ENCODE measurements around the gene LRRFIP2.
"Not testable (repeated sequence)": the region's sequence is repeated elsewhere in the genome, so short reads cannot be mapped to it uniquely, and the experiment has no call there.

LRRFIP2 gene

DNA sequence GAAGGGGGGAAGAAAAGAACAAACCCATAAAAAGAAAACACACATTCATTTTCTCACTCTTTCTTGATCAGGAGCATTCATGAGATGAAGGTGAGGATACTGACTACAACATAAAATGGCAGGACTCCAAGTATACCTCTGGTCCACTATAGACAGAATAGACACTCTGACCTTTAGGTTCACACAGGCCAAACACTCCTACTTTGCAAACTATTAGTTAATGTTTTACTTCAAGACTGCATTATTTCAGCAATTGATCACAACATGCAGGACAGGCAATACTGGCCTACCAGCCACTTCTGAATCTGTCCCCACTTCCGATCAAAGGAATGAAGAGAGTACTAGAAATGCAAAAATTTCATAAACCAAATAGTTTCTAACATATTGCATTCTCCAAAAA, 47.0 kb downstream of the LRRFIP2 start:
- no peak overlapping the region for H3K4me3 ChIP-seq (ENCODE audit: control insufficient read depth, low read depth, low read length)
- TF ChIP-seq, protein P1, sequence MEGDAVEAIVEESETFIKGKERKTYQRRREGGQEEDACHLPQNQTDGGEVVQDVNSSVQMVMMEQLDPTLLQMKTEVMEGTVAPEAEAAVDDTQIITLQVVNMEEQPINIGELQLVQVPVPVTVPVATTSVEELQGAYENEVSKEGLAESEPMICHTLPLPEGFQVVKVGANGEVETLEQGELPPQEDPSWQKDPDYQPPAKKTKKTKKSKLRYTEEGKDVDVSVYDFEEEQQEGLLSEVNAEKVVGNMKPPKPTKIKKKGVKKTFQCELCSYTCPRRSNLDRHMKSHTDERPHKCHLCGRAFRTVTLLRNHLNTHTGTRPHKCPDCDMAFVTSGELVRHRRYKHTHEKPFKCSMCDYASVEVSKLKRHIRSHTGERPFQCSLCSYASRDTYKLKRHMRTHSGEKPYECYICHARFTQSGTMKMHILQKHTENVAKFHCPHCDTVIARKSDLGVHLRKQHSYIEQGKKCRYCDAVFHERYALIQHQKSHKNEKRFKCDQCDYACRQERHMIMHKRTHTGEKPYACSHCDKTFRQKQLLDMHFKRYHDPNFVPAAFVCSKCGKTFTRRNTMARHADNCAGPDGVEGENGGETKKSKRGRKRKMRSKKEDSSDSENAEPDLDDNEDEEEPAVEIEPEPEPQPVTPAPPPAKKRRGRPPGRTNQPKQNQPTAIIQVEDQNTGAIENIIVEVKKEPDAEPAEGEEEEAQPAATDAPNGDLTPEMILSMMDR (conservative IDR thresholded peaks at IDR 0.05; ENCODE audit: control insufficient read depth, insufficient read depth, low read depth, low read length) = no peak
- DNase-seq (ENCODE audit: low read depth) = no peak

DNA sequence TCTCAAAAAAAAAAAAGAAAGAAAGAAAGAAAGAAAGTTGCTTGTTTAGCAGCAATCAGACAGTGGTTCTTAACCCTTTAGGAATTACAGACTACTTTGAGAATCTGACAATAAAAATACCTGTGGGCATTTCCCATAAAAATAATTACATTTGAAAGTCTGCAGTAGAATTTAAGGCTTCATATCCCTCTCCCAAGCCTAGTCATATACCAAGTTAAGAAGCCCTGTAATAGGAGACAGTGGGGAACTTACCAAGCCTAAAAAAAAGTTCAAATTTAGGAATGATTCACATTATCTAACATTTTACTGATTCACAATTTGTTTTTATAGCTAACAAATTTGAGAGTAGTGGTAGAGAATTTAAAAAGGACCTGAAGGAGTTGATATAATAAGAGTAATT, 47.5 kb downstream of the LRRFIP2 start:
- TF ChIP-seq, protein P1 (conservative IDR thresholded peaks at IDR 0.05; ENCODE audit: control insufficient read depth, insufficient read depth, low read depth, low read length) = no peak
- H3K4me3 ChIP-seq (ENCODE audit: control insufficient read depth, low read depth, low read length) = no peak overlapping the region
- no peak for DNase-seq (ENCODE audit: low read depth)

DNA sequence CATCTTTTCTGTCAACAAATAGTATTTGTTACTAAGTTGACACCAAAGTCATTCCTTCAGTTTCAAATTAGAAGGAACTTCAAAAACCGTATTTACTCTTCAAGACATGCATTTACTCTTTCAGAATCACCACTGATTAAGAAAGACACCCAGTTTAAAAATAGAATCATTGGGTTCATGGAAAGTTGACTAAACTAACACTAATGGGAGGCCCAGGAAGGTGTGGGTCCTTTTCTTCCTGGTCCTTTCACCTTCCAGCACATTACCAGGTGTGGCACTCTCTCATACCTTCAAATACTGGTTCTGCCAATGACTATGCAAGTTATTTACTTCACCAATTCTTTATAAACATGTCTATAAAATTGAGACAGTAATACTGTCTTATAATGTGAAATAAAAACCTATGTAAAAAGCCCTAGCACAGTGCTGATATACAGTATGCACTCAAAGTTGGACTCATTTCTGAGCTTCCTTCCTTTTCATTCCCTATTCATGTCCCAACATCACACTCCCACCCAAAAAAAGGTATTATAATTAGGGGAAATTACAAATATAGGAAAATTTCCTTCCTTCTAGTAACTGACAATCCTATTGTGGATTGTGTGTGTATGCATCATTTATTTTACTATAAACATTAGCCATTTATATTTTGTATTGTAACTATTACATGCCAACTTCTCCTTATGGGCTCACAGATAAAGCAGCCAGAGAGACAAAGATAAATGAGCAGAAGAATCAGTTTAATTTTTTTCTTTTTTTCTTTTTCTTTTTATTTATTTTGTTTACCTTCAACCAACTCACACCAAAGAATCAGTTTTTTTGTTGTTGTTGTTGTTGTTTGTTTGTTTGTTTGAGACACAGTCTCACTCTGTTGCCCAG, 48.9 kb downstream of the LRRFIP2 start:
- no peak for DNase-seq (ENCODE audit: low read depth)
- TF ChIP-seq, protein P1 (conservative IDR thresholded peaks at IDR 0.05; ENCODE audit: control insufficient read depth, insufficient read depth, low read depth, low read length) = no peak
- H3K4me3 ChIP-seq (ENCODE audit: control insufficient read depth, low read depth, low read length) = no peak overlapping the region

DNA sequence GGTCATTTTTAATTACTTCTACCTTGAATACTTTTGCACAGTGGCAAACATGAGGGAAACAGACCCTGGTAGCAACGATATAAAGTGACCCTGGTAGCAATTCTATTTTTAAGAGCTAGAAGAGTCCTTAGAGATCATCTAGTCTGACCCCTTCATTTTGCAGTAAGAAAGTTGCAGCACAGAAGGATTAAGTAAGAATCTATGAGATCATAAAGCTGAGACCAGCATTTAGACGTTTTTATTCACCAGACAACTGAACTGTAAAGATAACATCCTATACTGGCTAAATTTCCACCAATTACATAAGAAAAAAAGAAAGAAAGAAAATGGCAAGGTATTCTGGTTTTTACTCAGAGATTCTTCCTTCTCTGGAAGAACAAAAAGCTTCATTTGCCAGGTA, 49.9 kb downstream of the LRRFIP2 start:
- TF ChIP-seq, protein P1 (conservative IDR thresholded peaks at IDR 0.05; ENCODE audit: control insufficient read depth, insufficient read depth, low read depth, low read length) = no peak
- no peak for DNase-seq (ENCODE audit: low read depth)
- no peak overlapping the region for H3K4me3 ChIP-seq (ENCODE audit: control insufficient read depth, low read depth, low read length)

DNA sequence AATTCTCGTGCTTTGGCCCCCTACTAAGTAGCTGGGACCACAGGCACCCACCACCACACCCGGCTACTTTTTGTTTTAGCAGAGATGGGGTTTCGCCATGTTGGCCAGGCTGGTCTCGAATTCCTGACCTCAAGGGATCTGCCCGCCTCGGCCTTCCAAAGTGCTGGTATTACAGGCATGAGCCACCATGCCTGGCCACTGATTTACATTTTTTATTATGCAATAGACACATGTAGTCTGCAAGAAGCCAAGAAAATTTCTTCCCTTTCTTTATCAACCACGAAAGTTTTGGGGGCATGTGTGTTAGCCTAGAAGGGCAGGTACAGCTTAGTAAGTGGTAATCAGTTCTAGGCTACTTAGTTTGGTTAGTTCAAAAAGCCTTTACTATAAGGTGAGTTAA, 51.1 kb downstream of the LRRFIP2 start:
- no peak for DNase-seq (ENCODE audit: low read depth)
- TF ChIP-seq, protein P1 (conservative IDR thresholded peaks at IDR 0.05; ENCODE audit: control insufficient read depth, insufficient read depth, low read depth, low read length) = no peak
- H3K4me3 ChIP-seq (ENCODE audit: control insufficient read depth, low read depth, low read length) = no peak overlapping the region

DNA sequence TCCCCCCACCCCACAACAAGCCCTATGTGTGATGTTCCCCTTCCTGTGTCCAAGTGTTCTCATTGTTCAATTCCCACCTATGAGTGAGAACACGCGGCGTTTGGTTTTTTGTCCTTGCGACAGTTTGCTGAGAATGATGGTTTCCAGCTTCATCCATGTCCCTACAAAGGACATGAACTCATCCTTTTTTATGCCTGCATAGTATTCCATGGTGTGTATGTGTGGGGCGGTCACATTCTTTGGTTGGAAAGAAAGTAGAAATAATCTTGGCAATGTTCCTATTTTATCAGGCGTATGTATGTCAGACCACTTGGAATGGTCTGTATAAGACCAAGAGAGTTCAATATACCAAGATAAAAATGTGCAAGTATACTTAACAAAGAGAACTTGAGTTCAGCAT, 52.3 kb downstream of the LRRFIP2 start:
- H3K4me3 ChIP-seq (ENCODE audit: control insufficient read depth, low read depth, low read length) = not testable (repeated sequence)

DNA sequence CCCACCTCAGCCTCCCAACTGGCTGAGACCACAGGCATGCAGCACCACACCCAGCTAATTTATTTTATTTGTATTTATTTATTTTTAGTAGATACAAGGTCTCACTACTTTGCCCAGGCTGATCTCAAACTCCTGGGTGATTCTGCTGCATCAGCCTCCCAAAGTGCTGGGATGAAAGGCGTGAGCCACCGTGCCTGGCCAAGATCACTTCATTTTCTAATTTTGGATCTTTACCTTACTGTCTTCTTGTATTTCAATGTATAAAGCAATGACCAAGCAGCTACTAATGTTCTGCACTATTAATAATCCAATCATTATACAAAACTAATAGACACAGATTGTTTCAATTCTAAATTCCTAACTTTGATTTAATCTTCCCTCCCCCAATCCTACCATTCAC, 56.2 kb downstream of the LRRFIP2 start:
- TF ChIP-seq, protein P1 (conservative IDR thresholded peaks at IDR 0.05; ENCODE audit: control insufficient read depth, insufficient read depth, low read depth, low read length) = no peak
- H3K4me3 ChIP-seq (ENCODE audit: control insufficient read depth, low read depth, low read length) = no peak overlapping the region
- no peak for DNase-seq (ENCODE audit: low read depth)

More for the DNA sequence above, 52.3 kb downstream of the LRRFIP2 start:
- DNase-seq (ENCODE audit: low read depth) = not testable (repeated sequence)

Data from fibroblast of mammary gland (primary cell).